IMR-90 (cell line): Measurements from ENCODE around the gene EFHD1. TPM values are rescaled to one million over a fixed set of nuclear protein-coding genes. Genes with fewer than 3 reads are reported as not detected.

Source experiments
- ATAC-seq: fragments of 200-7000 bp; cut with Tn5 transposase; 2 replicates; pipeline ENCODE4 v1.9.1; 2020; ENCODE audit warnings: low read depth, mild to moderate bottlenecking, moderate library complexity
- BruUV-seq: library from RNA; stranded (reverse); fragments of 400-500 nt; replicated peaks from 2 replicates; lab custom pipeline; 2021; lab: Mats Ljungman, UMichigan
- CTCF ChIA-PET: fragments of 300-600 bp; formaldehyde crosslinking; extraction: SDS; loops from one replicate; lab custom pipeline; 2021; ENCODE audit warnings: antibody characterized with exemption; lab: Yijun Ruan, JAX
- POLR2A ChIA-PET: fragments of 300-600 bp; sonication (Branson Sonifier 250); formaldehyde crosslinking; loops from one replicate; lab custom pipeline; 2022; ENCODE audit warnings: antibody characterized with exemption; ENCODE audit not compliant: unreplicated experiment; lab: Charles Lee
- DNase-seq: peaks from one replicate; pipeline ENCODE4 v3.0.0; 2013
- H2AFZ ChIP-seq: replicated peaks from 2 replicates; pipeline ENCODE3; 2013; ENCODE audit warnings: low read length, mild to moderate bottlenecking; ENCODE audit not compliant: poor library complexity
- H2AK5ac ChIP-seq: 2 replicates; pipeline ENCODE4 v1.6.1; 2013; ENCODE audit warnings: low read depth, low read length, inconsistent platforms
- H2AK9ac ChIP-seq: replicated peaks from 2 replicates; pipeline ENCODE3; 2013; ENCODE audit warnings: mild to moderate bottlenecking, low read depth, low read length, moderate library complexity; ENCODE audit not compliant: poor library complexity
- H2BK120ac ChIP-seq: 2 replicates; pipeline ENCODE4 v1.6.1; 2013; ENCODE audit warnings: low read depth, low read length, inconsistent platforms
- H2BK15ac ChIP-seq: 3 replicates; pipeline ENCODE4 v1.6.1; 2013; ENCODE audit warnings: low read depth, low read length, inconsistent platforms
- H2BK20ac ChIP-seq: 2 replicates; pipeline ENCODE4 v1.6.1; 2013; ENCODE audit warnings: low read depth, mild to moderate bottlenecking, inconsistent platforms, low read length, moderate library complexity
- H2BK5ac ChIP-seq: 2 replicates; pipeline ENCODE4 v1.6.1; 2013; ENCODE audit warnings: mild to moderate bottlenecking, low read depth, low read length, inconsistent platforms; ENCODE audit not compliant: poor library complexity, severe bottlenecking
- H3K14ac ChIP-seq: replicated peaks from 2 replicates; pipeline ENCODE4 v1.6.1; 2013; ENCODE audit warnings: low read depth, low read length, inconsistent platforms
- H3K18ac ChIP-seq: 2 replicates; pipeline ENCODE4 v1.6.1; 2013; ENCODE audit warnings: low read depth, low read length, control low read depth
- H3K23ac ChIP-seq: 2 replicates; pipeline ENCODE4 v1.6.1; 2013; ENCODE audit warnings: low read depth, low read length, inconsistent platforms
- H3K27ac ChIP-seq: 2 replicates; pipeline ENCODE4 v1.5.1; 2013; ENCODE audit warnings: mild to moderate bottlenecking, control low read depth, low read length; ENCODE audit not compliant: insufficient read depth
- H3K27me3 ChIP-seq: 2 replicates; pipeline ENCODE4 v1.6.1; 2013; ENCODE audit warnings: low read length; ENCODE audit not compliant: control insufficient read depth, insufficient read depth
- H3K36me3 ChIP-seq: 2 replicates; pipeline ENCODE4 v1.6.1; 2013; ENCODE audit warnings: low read length, mixed read lengths; ENCODE audit not compliant: control insufficient read depth, insufficient read depth
- H3K4ac ChIP-seq: 2 replicates; pipeline ENCODE4 v1.6.1; 2013; ENCODE audit warnings: low read depth, low read length, inconsistent platforms
- H3K4me1 ChIP-seq: 2 replicates; pipeline ENCODE4 v1.6.1; 2013; ENCODE audit warnings: low read length, mixed read lengths; ENCODE audit not compliant: control insufficient read depth, insufficient read depth
- H3K4me2 ChIP-seq: 2 replicates; pipeline ENCODE4 v1.6.1; 2013; ENCODE audit warnings: low read depth, mild to moderate bottlenecking, control low read depth, low read length, moderate library complexity
- H3K4me3 ChIP-seq: 2 replicates; pipeline ENCODE4 v1.5.1; 2013; ENCODE audit warnings: low read depth, mild to moderate bottlenecking, control low read depth, low read length, moderate library complexity; ENCODE audit not compliant: insufficient read depth
- H3K56ac ChIP-seq: 2 replicates; pipeline ENCODE4 v1.6.1; 2013; ENCODE audit warnings: low read length, inconsistent platforms; ENCODE audit not compliant: insufficient read depth; ENCODE audit errors: extremely low read depth
- H3K79me1 ChIP-seq, 2 experiments: 2 replicates each; pipeline ENCODE4 v1.6.1; 2013; ENCODE audit warnings: low read length in 2 of 2, inconsistent platforms in 1 of 2, low read depth in 1 of 2
- H3K9ac ChIP-seq: 2 replicates; pipeline ENCODE4 v1.6.1; 2013; ENCODE audit warnings: low read depth, low read length, control low read depth
- H3K9me1 ChIP-seq: 2 replicates; pipeline ENCODE4 v1.6.1; 2013; ENCODE audit warnings: low read length, inconsistent platforms; ENCODE audit not compliant: insufficient read depth
- H3K9me3 ChIP-seq: 2 replicates; pipeline ENCODE4 v1.6.1; 2013; ENCODE audit warnings: low read length; ENCODE audit not compliant: control insufficient read depth, insufficient read depth
- H4K20me1 ChIP-seq: 2 replicates; pipeline ENCODE4 v1.6.1; 2013; ENCODE audit warnings: low read length, inconsistent platforms; ENCODE audit not compliant: insufficient read depth
- H4K5ac ChIP-seq: 2 replicates; pipeline ENCODE4 v1.6.1; 2013; ENCODE audit warnings: mild to moderate bottlenecking, low read depth, low read length, control low read depth
- H4K8ac ChIP-seq, 2 experiments: 2 replicates each; pipeline ENCODE4 v1.6.1; 2013; ENCODE audit warnings: low read depth in 2 of 2, low read length in 2 of 2, control low read depth in 1 of 2, inconsistent platforms in 1 of 2
- H4K91ac ChIP-seq: 2 replicates; pipeline ENCODE4 v1.6.1; 2013; ENCODE audit warnings: low read depth, low read length, inconsistent platforms; ENCODE audit not compliant: insufficient read depth
- BHLHE40 ChIP-seq: fragments of 150-350 bp; IDR thresholded peaks from 2 replicates; pipeline ENCODE4 v1.6.1; 2016; ENCODE audit warnings: mild to moderate bottlenecking, low read depth, low read length
- CEBPB ChIP-seq: IDR thresholded peaks from 2 replicates; pipeline ENCODE4 v1.6.1; 2012; ENCODE audit warnings: low read depth, low read length, improper control_type of control experiment
- CHD1 ChIP-seq: IDR thresholded peaks from 2 replicates; pipeline ENCODE4 v1.6.1; 2012; ENCODE audit warnings: low read depth, low read length, improper control_type of control experiment
- FOS ChIP-seq: fragments of 150-350 bp; IDR thresholded peaks from 2 replicates; pipeline ENCODE4 v1.6.1; 2016; ENCODE audit warnings: low read depth, low read length
- MXI1 ChIP-seq: IDR thresholded peaks from 2 replicates; pipeline ENCODE4 v1.6.1; 2012; ENCODE audit warnings: low read depth, mild to moderate bottlenecking, low read length, moderate library complexity, borderline replicate concordance
- NFE2L2 ChIP-seq: fragments of 150-350 bp; IDR thresholded peaks from 2 replicates; pipeline ENCODE4 v1.6.1; 2016; ENCODE audit warnings: low read depth, mild to moderate bottlenecking, low read length
- RAD21 ChIP-seq: IDR thresholded peaks from 2 replicates; pipeline ENCODE4 v1.6.1; 2012; ENCODE audit warnings: low read length, improper control_type of control experiment
- RCOR1 ChIP-seq: IDR thresholded peaks from 2 replicates; pipeline ENCODE4 v1.6.1; 2012; ENCODE audit warnings: mild to moderate bottlenecking, low read length, improper control_type of control experiment; ENCODE audit not compliant: insufficient replicate concordance
- RFX5 ChIP-seq: IDR thresholded peaks from 2 replicates; pipeline ENCODE4 v1.8.0; 2012; ENCODE audit warnings: low read depth, mild to moderate bottlenecking, low read length, moderate library complexity
- SMC3 ChIP-seq: fragments of 150-350 bp; IDR thresholded peaks from 2 replicates; pipeline ENCODE4 v1.6.1; 2016; ENCODE audit warnings: low read depth, mild to moderate bottlenecking, antibody characterized with exemption, low read length, moderate library complexity
- WGBS, 2 experiments: methylation state at CpG; one replicate each; pipeline versions ENCODE4 v1.1.5 to v1.1.7; 2013; ENCODE audit warnings: missing lambda C conversion rate in 2 of 2; ENCODE audit not compliant: insufficient read length in 1 of 2; ENCODE audit errors: extremely low coverage in 2 of 2; 5-methylcytosine and 5-hydroxymethylcytosine counted together
- dilution Hi-C: fragments of 300-500 bp; cut with HindIII; formaldehyde crosslinking; loops from one replicate; pipeline ENCODE4 v1.14.3; 2018; ENCODE audit warnings: low sequenced_read_pairs; ENCODE audit not compliant: unreplicated experiment
- in situ Hi-C: fragments of 300-500 bp; cut with MboI; formaldehyde crosslinking; loops from 3 replicates; pipeline ENCODE4 v1.14.3; 2019; ENCODE audit warnings: low sequenced_read_pairs, inconsistent platforms, mixed read lengths
- intact Hi-C: fragments of 100-400 bp; cut with micrococcal nuclease; formaldehyde crosslinking; loops from 2 replicates; pipeline ENCODE4 v1.10.0; 2022
- polyA plus RNA-seq, 3 experiments: library from polyadenylated mRNA; depleted of rRNA; stranded (reverse); fragments of >200 nt; gene quantifications; 2 replicates each; pipeline ENCODE4 v1.2.3, GENCODE V29; 2012; ENCODE audit warnings: low replicate concordance in 1 of 3
- total RNA-seq: library from RNA; depleted of rRNA; stranded (reverse); fragments of >200 nt; gene quantifications from 2 replicates; pipeline ENCODE4 v1.2.3, GENCODE V29; 2012
- TF ChIP-seq, protein P1 (sequence below): conservative IDR thresholded peaks from 2 replicates; pipeline ENCODE4 v1.5.1; 2012; ENCODE audit warnings: mild to moderate bottlenecking, low read depth, low read length, improper control_type of control experiment

Gene EFHD1
- total and polyA plus RNA-seq, 2 of the 4 experiments (the other 2 are of a cell fraction), result 0.27 TPM; not detected in 1

DNA sequence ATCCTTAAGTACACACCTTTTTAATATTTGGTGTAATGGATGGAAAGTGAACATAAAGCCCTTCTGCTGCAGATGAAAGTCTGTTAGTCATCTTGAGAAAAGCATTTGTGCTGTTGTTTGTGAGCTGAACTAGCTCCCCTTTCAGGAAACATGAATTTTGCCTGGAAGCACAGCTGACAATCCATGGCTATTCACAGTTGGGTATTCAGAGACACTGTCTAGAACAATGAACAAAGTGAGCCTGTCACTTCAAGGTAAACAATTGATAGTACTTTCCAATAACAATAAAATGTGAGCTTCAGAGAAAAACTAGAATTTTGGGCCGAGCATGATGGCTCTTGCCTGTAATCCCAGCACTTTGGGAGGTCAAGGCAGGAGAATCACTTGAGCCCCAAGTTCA, 6.8 kb upstream of the EFHD1 start:
- Histone ChIP-seq H2BK5ac (no peak overlapping the region), H4K91ac (no peak overlapping the region), H3K9me3 (no peaks in the 10 kb centered on the region), H3K36me3 (no peaks in the 10 kb centered on the region), H3K27ac (no peak overlapping the region), H3K18ac (no peak overlapping the region), H3K9me1 (no peaks in the 10 kb centered on the region), H4K20me1 (no peaks in the 10 kb centered on the region), H3K9ac (no peak overlapping the region), H4K5ac (no peak overlapping the region), H2BK15ac (no peak overlapping the region), H2BK120ac (no peak overlapping the region), H2BK20ac (no peak overlapping the region), H2AK9ac (no peak overlapping the region), H3K14ac (no peak overlapping the region), H3K4ac (no peak overlapping the region), H4K8ac (no peak overlapping the region), H2AK5ac (no peak overlapping the region), H3K4me2 (no peak overlapping the region), H3K79me1 (no peaks in the 10 kb centered on the region), H2AFZ (no peak overlapping the region), H3K23ac (no peak overlapping the region), H3K4me3 (no peak overlapping the region), H3K4me1 (no peaks in the 10 kb centered on the region), H3K27me3 (peaks cover 30% of the 10 kb centered on the region), H3K56ac (no peak overlapping the region)
- no CpG with 5 or more reads among the region's 1 CpG for WGBS, 2 experiments
- ATAC-seq (no peak), DNase-seq (no peak)
- in situ Hi-C loops (no loop called here), dilution Hi-C loops (no loop called here), intact Hi-C loops (no loop called here)
- TF ChIP-seq CEBPB (no peak), FOS (no peak), RFX5 (no peak), SMC3 (no peak), NFE2L2 (no peak), CHD1 (no peak), RCOR1 (no peak), BHLHE40 (no peak), MXI1 (no peak), RAD21 (no peak)
- TF ChIP-seq, protein P1, sequence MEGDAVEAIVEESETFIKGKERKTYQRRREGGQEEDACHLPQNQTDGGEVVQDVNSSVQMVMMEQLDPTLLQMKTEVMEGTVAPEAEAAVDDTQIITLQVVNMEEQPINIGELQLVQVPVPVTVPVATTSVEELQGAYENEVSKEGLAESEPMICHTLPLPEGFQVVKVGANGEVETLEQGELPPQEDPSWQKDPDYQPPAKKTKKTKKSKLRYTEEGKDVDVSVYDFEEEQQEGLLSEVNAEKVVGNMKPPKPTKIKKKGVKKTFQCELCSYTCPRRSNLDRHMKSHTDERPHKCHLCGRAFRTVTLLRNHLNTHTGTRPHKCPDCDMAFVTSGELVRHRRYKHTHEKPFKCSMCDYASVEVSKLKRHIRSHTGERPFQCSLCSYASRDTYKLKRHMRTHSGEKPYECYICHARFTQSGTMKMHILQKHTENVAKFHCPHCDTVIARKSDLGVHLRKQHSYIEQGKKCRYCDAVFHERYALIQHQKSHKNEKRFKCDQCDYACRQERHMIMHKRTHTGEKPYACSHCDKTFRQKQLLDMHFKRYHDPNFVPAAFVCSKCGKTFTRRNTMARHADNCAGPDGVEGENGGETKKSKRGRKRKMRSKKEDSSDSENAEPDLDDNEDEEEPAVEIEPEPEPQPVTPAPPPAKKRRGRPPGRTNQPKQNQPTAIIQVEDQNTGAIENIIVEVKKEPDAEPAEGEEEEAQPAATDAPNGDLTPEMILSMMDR, result no peak
- ChIA-PET POLR2A (no interaction called here), CTCF (interaction anchor here (0.6 kb wide), 1 partner anchor 42 kb away, joined by 3 read pairs; no protein-coding TSS in a partner anchor)
- BruUV-seq, result no TSS peak
